GM19099 (cell line): ENCODE results near the gene IRX4.

Source experiments
- POLR2A ChIP-seq: IDR thresholded peaks from 3 replicates; pipeline ENCODE4 v1.6.1; 2011; ENCODE audit warnings: low read depth; ENCODE audit not compliant: insufficient read length; ENCODE audit errors: extremely low read depth

Gene IRX4

GRCh38 chr5:1882337-1883119 is at the start of gene IRX4:
IRX4 (minus strand) TSS chr5:1882925; CDS start chr5:1882647, 278 bp downstream.
- no peak for TF ChIP-seq POLR2A

- no peak for TF ChIP-seq POLR2A
Measured at GRCh38 chr5:1931604-1932231, 49.0 kb upstream of the IRX4 start.

DNA sequence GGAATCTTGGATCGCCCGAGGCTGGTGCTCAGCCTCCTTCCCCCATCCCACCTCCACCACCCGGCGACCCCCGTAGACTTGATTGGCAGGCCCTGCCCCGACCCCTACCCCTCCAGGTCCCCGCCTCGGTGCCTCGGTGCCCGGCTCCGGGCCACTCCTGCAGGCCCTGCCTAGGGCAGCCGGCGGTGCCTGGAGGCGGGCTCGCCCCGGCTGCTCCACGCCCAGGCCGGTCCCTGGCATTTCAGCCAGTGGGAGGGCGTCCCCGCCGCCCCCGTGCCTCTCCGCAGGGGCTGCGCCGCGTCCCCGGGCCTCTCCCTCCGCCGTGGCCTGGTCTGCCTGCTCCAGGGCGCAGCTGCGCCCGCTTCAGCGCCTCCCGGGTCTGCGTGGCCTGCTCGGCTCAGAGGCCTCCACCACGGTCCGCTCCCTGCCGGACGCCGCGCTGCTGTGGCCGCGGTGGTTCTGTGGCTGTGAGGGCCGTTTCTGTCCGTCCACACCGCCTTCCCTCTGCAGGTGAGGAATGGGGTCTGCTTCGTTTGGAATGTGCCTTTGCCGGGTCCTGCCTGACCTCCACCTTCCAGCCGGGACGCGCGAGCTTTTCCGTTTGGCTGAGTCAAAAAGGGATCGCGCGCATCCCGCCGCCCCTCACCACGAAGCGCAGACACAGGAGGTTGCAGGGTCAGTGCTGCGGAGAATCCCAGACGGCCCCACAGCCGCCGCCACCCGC is 48.3 kb upstream of the IRX4 start:
- TF ChIP-seq POLR2A = no peak

DNA sequence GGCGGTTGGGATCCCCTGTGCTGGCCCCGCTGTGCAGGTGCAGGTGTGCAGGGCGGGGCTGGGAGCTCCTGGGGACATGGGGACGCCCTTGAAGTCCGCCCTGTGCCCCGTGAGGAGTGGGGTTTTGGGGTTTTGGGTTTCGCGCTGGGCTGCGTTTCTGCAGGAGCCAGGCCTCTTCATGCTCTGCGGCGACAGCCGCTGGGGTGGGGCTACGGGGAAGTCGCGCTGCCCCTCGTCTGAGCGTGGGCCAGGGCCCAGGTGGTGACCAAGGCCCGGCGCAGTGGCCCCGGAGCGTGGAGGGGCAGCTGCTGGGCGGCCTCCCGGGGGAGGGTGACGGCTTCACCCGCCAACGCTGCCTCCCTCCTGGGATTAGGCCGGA is 47.8 kb upstream of the IRX4 start:
- no peak for TF ChIP-seq POLR2A

DNA sequence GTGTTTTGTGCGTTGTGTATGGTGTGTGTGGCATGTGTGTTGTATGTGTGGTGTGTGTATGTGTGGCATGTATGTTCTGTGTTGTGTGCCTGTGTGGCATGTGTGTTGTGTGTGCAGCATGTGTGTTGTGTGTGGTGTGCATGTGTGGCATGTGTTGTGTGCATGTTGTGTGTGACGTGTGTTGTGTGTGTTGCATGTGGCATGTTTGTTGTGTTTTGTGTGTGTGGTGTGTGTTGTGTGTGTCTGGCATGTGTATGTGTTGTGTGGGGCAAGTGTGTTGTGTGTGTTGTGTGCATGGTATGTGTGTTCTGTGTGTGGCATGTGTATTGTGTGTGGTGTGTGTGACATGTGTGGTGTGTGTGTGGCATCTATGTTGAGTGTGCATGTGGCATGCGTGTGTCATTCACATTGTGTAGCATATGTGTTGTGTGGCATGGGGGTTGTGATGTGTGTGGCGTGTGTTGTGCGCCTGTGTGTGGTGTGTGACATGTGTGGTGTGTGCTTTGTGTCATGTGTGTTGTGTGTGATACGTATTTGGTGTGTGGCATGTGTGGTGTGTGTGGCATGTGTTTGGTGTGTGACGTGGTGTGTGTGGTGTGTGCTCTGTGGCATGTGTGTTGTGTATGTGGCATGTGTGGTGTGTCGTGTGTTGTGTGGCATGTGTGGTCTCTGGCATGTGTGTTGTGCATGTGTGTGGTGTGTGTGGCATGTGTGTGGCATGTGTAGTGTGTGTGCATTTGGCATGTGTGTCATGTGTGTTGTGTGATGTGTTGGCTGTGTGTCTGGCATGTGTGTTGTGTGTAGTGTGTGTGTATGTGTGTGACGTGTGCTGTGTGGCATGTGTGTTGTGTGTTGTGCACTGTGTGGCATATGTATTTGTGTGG is 46.6 kb upstream of the IRX4 start:
- no peak for TF ChIP-seq POLR2A

DNA sequence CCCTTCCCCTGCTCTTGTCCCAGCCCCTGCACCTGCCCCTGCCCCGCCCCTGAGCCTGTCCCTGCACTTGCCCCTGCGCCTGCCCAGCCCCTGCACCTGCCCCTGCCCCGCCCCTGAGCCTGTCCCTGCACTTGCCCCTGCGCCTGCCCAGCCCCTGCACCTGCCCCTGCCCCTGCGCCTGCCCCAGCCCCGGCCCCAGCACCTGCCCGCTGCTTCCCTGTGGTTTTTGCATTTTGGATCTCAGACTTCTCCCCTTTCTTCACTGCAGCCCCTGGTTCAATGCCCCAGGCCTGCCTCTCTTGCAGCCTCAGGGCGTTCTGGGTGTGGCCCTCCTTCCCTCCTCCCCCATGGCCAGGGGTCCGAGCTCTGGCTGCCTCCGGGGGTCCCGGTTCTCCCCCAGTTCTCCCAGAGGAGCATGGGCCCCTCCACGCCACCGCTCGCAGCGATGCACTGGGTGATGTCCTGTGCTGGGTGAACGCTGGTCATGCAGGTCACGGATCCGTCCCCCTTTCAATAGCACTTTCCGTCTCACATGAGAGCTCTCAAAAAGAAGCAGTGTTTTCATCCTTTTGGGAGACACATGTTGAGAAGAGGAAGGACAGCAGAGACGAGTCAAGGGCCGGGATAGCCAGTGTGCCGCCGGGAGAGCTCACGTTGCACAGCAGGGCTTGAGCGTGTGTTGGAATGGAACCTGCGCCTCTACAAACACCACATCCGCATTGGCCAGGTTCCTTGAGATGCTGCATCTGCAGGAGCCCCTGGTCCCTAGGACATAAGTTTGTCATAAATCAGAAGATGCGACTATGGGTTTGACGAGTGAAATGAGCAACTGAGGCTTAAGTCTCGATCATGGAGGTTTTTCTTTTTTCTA is 44.0 kb upstream of the IRX4 start:
- TF ChIP-seq POLR2A = no peak

GRCh38 chr5:1926071-1926440 is 43.3 kb upstream of the IRX4 start:
- no peak for TF ChIP-seq POLR2A

DNA sequence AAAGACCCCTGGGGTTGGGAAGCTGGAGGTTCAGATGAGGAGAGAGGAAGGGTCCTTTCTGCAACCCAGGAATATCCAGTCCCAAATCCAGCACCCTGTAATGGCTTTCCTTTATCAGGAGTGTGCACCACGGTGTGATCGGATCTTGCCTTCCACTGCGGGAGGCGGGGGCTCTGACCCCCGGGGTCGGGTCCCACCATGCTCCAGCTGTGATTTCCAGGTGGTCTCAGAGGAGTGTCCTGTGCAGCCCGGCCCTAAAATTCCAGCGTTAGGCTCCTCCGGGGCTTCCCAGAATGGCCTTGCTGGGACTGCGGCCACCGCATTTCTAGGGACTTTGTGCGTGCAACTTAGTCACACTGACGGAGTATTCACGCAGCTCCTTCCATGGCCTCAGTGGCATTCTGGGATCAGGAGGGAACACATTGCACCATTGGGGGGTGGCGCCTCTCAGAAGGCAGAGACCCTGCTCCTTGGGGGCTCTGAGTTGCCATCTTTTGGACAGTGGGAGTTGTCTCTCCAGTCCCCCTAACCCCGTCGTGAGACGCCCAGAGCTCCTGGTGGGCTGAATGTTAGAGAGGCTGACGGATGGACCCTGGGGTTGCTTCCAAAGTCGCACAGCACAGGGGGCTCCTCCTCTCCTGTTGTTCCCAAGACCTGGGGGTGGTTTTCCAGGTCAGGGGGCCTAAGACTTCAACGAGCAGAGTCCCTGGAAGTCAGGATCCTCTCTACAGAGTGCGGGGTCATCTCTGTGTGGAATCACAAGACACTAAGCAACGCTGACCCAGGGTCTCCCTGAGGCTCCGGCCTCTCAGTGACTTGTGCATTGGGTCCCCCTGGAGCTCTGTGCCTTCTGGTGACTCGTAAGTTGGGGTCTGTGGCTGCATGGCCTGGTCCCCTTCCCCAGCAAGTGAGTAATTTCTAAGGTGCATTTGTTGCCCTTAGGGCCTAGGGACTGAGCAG is 42.7 kb upstream of the IRX4 start:
- TF ChIP-seq POLR2A = no peak

- TF ChIP-seq POLR2A = no peak
Measured at GRCh38 chr5:1923766-1924165, 41.0 kb upstream of the IRX4 start.

DNA sequence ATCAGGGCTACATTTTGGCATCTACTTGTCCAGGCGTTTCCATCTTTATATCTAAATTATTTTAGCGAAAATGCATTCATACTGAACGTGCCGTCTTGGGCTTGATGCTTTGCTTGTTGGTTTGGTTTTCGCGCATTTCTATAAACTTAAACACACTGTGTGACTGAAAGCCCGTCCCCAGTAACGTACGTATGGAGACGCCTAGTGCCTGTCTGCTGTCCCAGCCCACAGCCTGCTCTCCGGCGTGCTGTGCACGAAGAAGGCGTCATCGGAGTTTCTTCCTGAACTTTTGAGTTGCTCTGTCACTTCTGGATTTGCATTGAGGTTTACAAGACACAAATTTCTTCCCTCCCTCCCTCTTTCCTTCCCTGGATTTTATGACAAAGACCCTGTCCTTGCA is 40.6 kb upstream of the IRX4 start:
- TF ChIP-seq POLR2A = no peak

DNA sequence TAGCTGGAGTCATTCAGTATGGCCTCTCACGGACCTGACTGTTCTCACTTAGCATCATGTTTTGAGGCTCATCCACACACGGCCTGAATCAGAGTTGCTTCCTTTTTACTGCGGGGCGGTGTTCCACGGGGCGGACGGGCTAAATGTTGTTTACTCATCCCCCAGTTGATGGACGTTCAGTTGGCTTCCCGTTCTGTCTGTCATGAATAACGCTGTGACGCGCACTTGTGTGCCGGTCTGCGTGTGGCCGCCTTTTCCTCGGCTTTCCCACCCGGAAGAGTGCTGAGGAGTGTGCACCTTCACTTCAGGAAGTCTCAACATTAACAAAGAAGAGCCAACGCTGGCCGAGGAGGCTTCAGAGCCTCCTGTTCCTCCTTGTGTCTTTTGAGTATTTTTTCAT is 39.0 kb upstream of the IRX4 start:
- TF ChIP-seq POLR2A = no peak

DNA sequence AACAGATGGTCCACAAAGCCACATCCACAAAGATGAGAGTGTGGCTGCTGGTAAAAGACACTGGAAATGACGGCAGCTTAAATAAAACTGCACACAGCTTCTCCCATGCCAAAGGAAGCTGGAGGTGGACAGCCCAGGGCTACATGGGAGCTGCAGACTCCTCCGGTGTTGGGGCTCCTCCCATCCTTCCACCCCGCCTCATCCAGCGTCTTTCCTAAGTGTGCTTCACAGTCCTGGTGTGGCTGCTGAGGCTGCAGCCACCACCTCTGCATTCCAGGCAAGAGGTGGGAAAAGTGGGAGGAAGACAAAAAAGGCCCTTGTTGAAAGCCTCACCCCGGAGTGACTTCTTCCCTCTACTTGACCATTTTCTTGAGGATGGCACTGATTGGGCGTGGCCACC is 37.0 kb upstream of the IRX4 start:
- TF ChIP-seq POLR2A = no peak

DNA sequence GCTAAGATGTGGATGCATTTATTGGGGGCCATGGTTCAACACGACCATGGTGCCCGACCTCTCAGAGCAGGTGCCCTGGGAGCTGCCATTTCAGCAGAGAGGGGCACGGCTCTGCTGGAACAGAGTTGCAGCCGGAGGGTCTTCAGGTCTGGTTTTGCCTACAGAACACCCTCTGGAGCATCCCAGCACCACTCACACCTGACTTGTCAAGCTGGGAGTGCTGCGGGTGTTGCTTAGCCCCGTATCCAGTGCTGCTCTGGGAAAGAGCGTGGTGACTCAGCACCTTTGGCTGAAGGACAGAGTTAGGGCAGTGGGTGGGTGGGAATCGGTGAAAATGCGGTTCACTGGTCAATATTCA is 36.5 kb upstream of the IRX4 start:
- no peak for TF ChIP-seq POLR2A

GRCh38 chr5:1918488-1919208 is 35.9 kb upstream of the IRX4 start:
- no peak for TF ChIP-seq POLR2A
